ENCODE results near the gene EIF3F. TPM values are rescaled to one million over a fixed set of nuclear protein-coding genes. Genes with fewer than 3 reads are reported as not detected.
A peak's percentile ranks its signal among the peaks of the same experiment; 100 is the strongest.

The EIF3F gene
- polyA plus RNA-seq, 3 donors = 179 to 286 (median 243) TPM

- H3K27me3 Mint-ChIP-seq (ENCODE audit: low read depth in 3 of 3) = peaks cover 0 to 1% (median 0%) of the 10 kb centered on the region in 3 donors
- peaks cover 2% of the 10 kb centered on the region for H3K4me1 Mint-ChIP-seq
- Histone ChIP-seq H3K9ac (ENCODE audit: insufficient read depth, low read length, poor library complexity, severe bottlenecking) (no peak overlapping the region), H2AFZ (ENCODE audit: insufficient read depth, low read depth, low read length, poor library complexity, severe bottlenecking) (no peak overlapping the region), H3K4me1 (ENCODE audit: control insufficient read depth in 1 of 2, insufficient read depth in 2 of 2, low read length in 2 of 2) (no peaks in the 10 kb centered on the region), H3K9me3 (replicated peaks in 1 of 2; ENCODE audit: control insufficient read depth in 1 of 2, insufficient read depth in 1 of 2, low read length in 2 of 2) (no peaks in the 10 kb centered on the region), H3K36me3 (replicated peaks in 1 of 2; ENCODE audit: control insufficient read depth in 1 of 2, insufficient read depth in 2 of 2, low read length in 2 of 2) (peaks cover 76 to 88% of the 10 kb centered on the region in 2 donors), H3K27ac (ENCODE audit: low read depth in 1 of 2, low read length in 2 of 2) (no peak overlapping the region), H3K4me2 (replicated peaks; ENCODE audit: extremely low read depth, low read length, poor library complexity, severe bottlenecking) (no peak overlapping the region), H4K20me1 (ENCODE audit: insufficient read depth, low read length) (peaks cover 11% of the 10 kb centered on the region), H3K27me3 (ENCODE audit: control insufficient read depth in 2 of 2, insufficient read depth in 2 of 2, low read length in 2 of 2) (no peaks in the 10 kb centered on the region), H3K4me3 (replicated peaks in 1 of 3; ENCODE audit: low read depth in 2 of 3, low read length in 3 of 3) (no peak overlapping the region), H3K79me2 (ENCODE audit: insufficient read depth, low read length) (peaks cover 8% of the 10 kb centered on the region)
- peak overlapping the region in 3 of 7 donors; percentile 5 to 44 (median 22) for H3K27ac Mint-ChIP-seq
- intact Hi-C loops (cut with micrococcal nuclease) = no loop called here
- H3K9me3 Mint-ChIP-seq = no peaks in the 10 kb centered on the region
- TF ChIP-seq, protein P1, sequence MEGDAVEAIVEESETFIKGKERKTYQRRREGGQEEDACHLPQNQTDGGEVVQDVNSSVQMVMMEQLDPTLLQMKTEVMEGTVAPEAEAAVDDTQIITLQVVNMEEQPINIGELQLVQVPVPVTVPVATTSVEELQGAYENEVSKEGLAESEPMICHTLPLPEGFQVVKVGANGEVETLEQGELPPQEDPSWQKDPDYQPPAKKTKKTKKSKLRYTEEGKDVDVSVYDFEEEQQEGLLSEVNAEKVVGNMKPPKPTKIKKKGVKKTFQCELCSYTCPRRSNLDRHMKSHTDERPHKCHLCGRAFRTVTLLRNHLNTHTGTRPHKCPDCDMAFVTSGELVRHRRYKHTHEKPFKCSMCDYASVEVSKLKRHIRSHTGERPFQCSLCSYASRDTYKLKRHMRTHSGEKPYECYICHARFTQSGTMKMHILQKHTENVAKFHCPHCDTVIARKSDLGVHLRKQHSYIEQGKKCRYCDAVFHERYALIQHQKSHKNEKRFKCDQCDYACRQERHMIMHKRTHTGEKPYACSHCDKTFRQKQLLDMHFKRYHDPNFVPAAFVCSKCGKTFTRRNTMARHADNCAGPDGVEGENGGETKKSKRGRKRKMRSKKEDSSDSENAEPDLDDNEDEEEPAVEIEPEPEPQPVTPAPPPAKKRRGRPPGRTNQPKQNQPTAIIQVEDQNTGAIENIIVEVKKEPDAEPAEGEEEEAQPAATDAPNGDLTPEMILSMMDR (IDR thresholded peaks at IDR 0.05) = no peak
- H3K4me3 Mint-ChIP-seq = no peak overlapping the region
- 70% methylated on average over 3 of the region's 6 CpGs for WGBS (ENCODE audit: insufficient coverage)
- DNase-seq = no peak
- H3K36me3 Mint-ChIP-seq = peaks cover 88 to 94% of the 10 kb centered on the region in 2 donors
Observed at GRCh38 chr11:7994581-7995278, 7.6 kb downstream of the EIF3F start.

GRCh38 chr11:7999795-8000194 is 12.7 kb downstream of the EIF3F start:
- Histone ChIP-seq H3K79me2 (ENCODE audit: insufficient read depth, low read length) (no peaks in the 10 kb centered on the region), H3K36me3 (replicated peaks in 1 of 2; ENCODE audit: control insufficient read depth in 1 of 2, insufficient read depth in 2 of 2, low read length in 2 of 2) (peaks cover 46 to 60% of the 10 kb centered on the region in 2 donors), H3K9me3 (replicated peaks in 1 of 2; ENCODE audit: control insufficient read depth in 1 of 2, insufficient read depth in 1 of 2, low read length in 2 of 2) (no peaks in the 10 kb centered on the region), H4K20me1 (ENCODE audit: insufficient read depth, low read length) (no peaks in the 10 kb centered on the region), H3K4me3 (replicated peaks in 1 of 3; ENCODE audit: low read depth in 2 of 3, low read length in 3 of 3) (no peak overlapping the region), H3K4me2 (replicated peaks; ENCODE audit: extremely low read depth, low read length, poor library complexity, severe bottlenecking) (no peak overlapping the region), H3K9ac (ENCODE audit: insufficient read depth, low read length, poor library complexity, severe bottlenecking) (no peak overlapping the region), H2AFZ (ENCODE audit: insufficient read depth, low read depth, low read length, poor library complexity, severe bottlenecking) (no peak overlapping the region), H3K27me3 (ENCODE audit: control insufficient read depth in 2 of 2, insufficient read depth in 2 of 2, low read length in 2 of 2) (no peaks in the 10 kb centered on the region), H3K4me1 (ENCODE audit: control insufficient read depth in 1 of 2, insufficient read depth in 2 of 2, low read length in 2 of 2) (no peaks in the 10 kb centered on the region), H3K27ac (ENCODE audit: low read depth in 1 of 2, low read length in 2 of 2) (no peak overlapping the region)
- Mint-ChIP-seq H3K27ac (peak overlapping the region in 1 of 7 donors; percentile 57), H3K27me3 (ENCODE audit: low read depth in 3 of 3) (peaks cover 0 to 1% (median 0%) of the 10 kb centered on the region in 3 donors), H3K4me3 (no peak overlapping the region), H3K4me1 (no peaks in the 10 kb centered on the region), H3K9me3 (no peaks in the 10 kb centered on the region), H3K36me3 (peaks cover 53 to 56% of the 10 kb centered on the region in 2 donors)
- TF ChIP-seq, protein P1 (IDR thresholded peaks at IDR 0.05) = no peak
- WGBS (ENCODE audit: insufficient coverage) = 100% methylated on average over 5 of the region's 10 CpGs
- intact Hi-C loops (cut with micrococcal nuclease) = no loop called here
- no peak for DNase-seq
